Colonic mucosa (tissue), 4 donors: Measurements from ENCODE around the gene MCM8. TPM values are rescaled to one million over a fixed set of nuclear protein-coding genes. Genes with fewer than 3 reads are reported as not detected.

Experiments
- DNase-seq: peaks from one replicate; pipeline ENCODE4 v3.0.0-alpha.2; 2020
- H3K27ac ChIP-seq: fragments of 200-600 bp; one replicate; pipeline ENCODE4 v1.8.0; 2021
- H3K27me3 ChIP-seq: fragments of 200-600 bp; one replicate; pipeline ENCODE4 v1.8.0; 2021
- H3K36me3 ChIP-seq: fragments of 200-600 bp; one replicate; pipeline ENCODE4 v1.8.0; 2021
- H3K4me1 ChIP-seq: fragments of 200-600 bp; one replicate; pipeline ENCODE4 v1.8.0; 2021; ENCODE audit warnings: mild to moderate bottlenecking
- H3K4me3 ChIP-seq: fragments of 200-600 bp; one replicate; pipeline ENCODE4 v1.8.0; 2021
- H3K9ac ChIP-seq, 2 donors: one replicate each; pipeline ENCODE4 v1.7.0; 2013; ENCODE audit warnings: control low read depth in 2 of 2, low read depth in 2 of 2, low read length in 2 of 2
- H3K9me3 ChIP-seq: fragments of 200-600 bp; one replicate; pipeline ENCODE4 v1.8.0; 2021
- CTCF ChIP-seq: fragments of 200-600 bp; IDR thresholded peaks from one replicate; pipeline ENCODE4 v1.8.0; 2022; ENCODE audit warnings: antibody characterized with exemption, mild to moderate bottlenecking
- intact Hi-C: fragments of 100-400 bp; cut with DNase I; formaldehyde crosslinking; loops from one replicate; pipeline ENCODE4 v1.14.1; 2022
- total RNA-seq, 2 donors: library from RNA; stranded (reverse); fragmentation: NEBNext Ultra II Directional in 1 of 2; extraction: Animal tissue kit (Norgen Biotek cat#: 25700) in 1 of 2; gene quantifications; one replicate each; pipeline ENCODE4 v1.2.1, GENCODE V29; 2021
- donor health status: healthy.
- donor health status: DM: no; HTN: no; CAD: no.
- donor health status: DM: no; HTN: no; CAD: no.

The MCM8 gene
- total RNA-seq, 2 donors from 2014 or later: 5.7 to 18.2 TPM

- H3K9ac ChIP-seq: no peak overlapping the region
- intact Hi-C loops: no loop called here
- TF ChIP-seq CTCF: no peak
- H3K9me3 ChIP-seq: no peaks in the 10 kb centered on the region
- no peaks in the 10 kb centered on the region for H3K36me3 ChIP-seq
- no peak for DNase-seq
- H3K27me3 ChIP-seq: no peaks in the 10 kb centered on the region
- no peak overlapping the region for H3K4me3 ChIP-seq
- H3K27ac ChIP-seq: no peak overlapping the region
- H3K4me1 ChIP-seq: no peaks in the 10 kb centered on the region
Measured at GRCh38 chr20:5925551-5925950, 24.9 kb upstream of the MCM8 start.

DNA sequence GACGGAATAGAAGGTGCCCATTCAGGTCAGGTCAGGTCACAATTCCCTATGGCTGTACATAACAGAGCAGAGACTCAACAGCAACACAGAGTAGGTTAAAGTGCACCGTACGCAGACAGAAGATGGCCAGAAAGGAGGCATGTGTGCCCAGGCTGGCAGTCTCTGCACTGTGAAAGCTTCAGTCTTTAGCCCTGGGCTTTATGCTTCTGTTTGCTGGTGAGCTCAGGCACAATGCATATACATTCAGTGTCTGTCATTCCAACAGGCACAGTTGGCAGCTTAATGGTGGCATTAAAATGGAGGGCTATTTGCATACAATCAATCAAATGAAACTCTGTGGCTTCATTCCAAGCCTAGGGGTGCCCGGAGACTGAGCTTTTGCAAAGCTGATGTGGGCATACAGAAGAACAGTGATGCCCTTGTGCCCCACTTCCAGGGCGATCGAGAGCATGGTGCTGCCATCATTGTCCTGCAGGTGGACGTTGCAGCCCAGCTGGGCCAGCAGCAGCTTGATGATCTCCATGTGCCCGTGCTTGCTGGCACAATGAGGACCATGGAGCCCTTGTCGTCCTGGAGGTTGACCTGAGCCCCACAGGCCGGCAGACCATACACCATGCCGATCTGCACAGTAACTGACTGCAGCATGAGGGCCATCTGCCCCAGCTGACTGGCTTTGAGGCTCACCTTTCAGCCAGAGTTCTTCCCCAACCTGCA is 22.5 kb upstream of the MCM8 start:
- intact Hi-C loops: no loop called here
- DNase-seq: no peak
- no peak overlapping the region for H3K27ac ChIP-seq
- H3K36me3 ChIP-seq: no peaks in the 10 kb centered on the region
- no peak overlapping the region for H3K9ac ChIP-seq
- no peaks in the 10 kb centered on the region for H3K4me1 ChIP-seq
- no peaks in the 10 kb centered on the region for H3K9me3 ChIP-seq
- no peak for TF ChIP-seq CTCF
- no peaks in the 10 kb centered on the region for H3K27me3 ChIP-seq
- H3K4me3 ChIP-seq: no peak overlapping the region

DNA sequence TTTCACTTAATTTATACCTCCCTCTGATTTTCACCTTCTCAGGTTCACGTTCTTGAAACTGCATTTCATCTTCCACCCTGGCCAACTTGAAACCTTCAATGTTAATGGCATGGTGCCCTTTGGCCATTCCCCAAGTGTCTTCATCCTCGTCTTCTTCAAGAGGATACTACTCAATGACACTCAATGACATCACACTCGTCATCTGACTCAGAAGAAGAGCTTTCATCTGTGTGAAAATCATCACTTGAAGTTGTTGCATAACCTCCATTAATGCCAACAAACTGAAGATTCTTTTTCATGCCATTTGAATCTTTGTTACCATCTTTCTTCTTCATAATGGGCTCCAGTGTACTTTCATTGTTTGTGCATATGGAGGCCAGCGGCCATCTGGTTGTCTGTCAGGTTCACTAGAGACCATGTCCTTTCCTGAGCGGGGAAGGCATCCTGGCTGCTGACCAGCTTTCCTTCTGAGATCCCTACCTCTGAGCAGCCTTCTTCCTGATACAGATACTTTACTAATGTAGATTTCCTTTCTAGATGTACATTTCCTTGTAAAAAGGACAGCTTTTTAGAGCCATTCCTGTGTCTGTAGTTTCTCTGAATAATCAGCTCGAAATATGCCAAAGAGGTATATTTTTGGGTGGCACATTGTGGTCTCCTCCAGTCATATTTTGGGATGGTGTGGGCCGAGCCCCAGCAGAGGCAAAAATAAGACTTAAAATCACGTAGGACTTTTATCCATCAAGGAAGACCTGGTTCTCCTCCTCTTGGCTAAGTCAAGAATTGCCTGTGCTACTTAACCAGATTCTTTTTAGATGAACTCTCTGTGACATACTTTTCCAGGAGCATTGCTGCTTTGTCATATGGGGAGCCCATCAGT is 21.4 kb upstream of the MCM8 start:
- H3K4me3 ChIP-seq: no peak overlapping the region
- DNase-seq: no peak
- no peaks in the 10 kb centered on the region for H3K27me3 ChIP-seq
- H3K27ac ChIP-seq: no peak overlapping the region
- intact Hi-C loops: no loop called here
- H3K9ac ChIP-seq: no peak overlapping the region
- H3K36me3 ChIP-seq: no peaks in the 10 kb centered on the region
- no peaks in the 10 kb centered on the region for H3K4me1 ChIP-seq
- H3K9me3 ChIP-seq: no peaks in the 10 kb centered on the region
- no peak for TF ChIP-seq CTCF

DNA sequence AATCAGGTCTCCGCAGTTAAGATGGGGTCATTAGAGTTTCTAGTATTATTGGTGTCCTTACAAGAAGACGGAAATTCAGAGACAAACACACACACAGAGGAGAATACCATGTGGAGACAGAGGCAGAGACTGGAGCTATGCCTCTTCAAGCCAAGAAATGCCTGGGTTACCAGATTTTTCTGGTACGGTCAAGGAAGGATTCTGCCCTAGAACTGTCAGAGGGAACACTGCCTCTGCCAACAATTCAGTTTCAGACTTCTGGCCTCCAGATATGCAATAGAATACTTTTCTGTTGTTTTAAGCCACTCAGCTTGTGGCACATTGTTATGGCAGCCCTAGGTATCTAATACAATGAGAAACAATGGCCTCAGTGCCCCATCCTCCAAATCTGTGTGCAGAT is 19.0 kb upstream of the MCM8 start:
- TF ChIP-seq CTCF: no peak
- intact Hi-C loops: loop anchor here (5.0 kb wide), 1 partner anchor 404 kb away; no protein-coding TSS in a partner anchor
- H3K36me3 ChIP-seq: no peaks in the 10 kb centered on the region
- H3K27me3 ChIP-seq: no peaks in the 10 kb centered on the region
- no peak overlapping the region for H3K9ac ChIP-seq
- no peaks in the 10 kb centered on the region for H3K4me1 ChIP-seq
- no peaks in the 10 kb centered on the region for H3K9me3 ChIP-seq
- H3K4me3 ChIP-seq: no peak overlapping the region
- no peak overlapping the region for H3K27ac ChIP-seq
- no peak for DNase-seq

- Histone ChIP-seq H3K27ac (no peak overlapping the region), H3K9ac (no peak overlapping the region), H3K4me3 (no peak overlapping the region), H3K27me3 (no peaks in the 10 kb centered on the region), H3K9me3 (no peaks in the 10 kb centered on the region), H3K36me3 (no peaks in the 10 kb centered on the region), H3K4me1 (no peaks in the 10 kb centered on the region)
- DNase-seq: no peak
- intact Hi-C loops: loop anchor here (5.0 kb wide), 1 partner anchor 405 kb away; no protein-coding TSS in a partner anchor
- no peak for TF ChIP-seq CTCF
Measured at GRCh38 chr20:5932796-5933195, 17.7 kb upstream of the MCM8 start.
